Chondrocyte (in vitro differentiated cells): ENCODE measurements around the gene ASPN. TPM values are rescaled to one million over a fixed set of nuclear protein-coding genes. Genes with fewer than 3 reads are reported as not detected.
A peak's percentile ranks its signal among the peaks of the same experiment; 100 is the strongest.

Source experiments
- DNase-seq: peaks from one replicate; pipeline ENCODE4 v3.0.0; 2021; ENCODE audit warnings: mixed read lengths, low spot score
- H3K27ac Mint-ChIP-seq: one replicate; pipeline ENCODE4 v1.8.0; 2021; ENCODE audit warnings: mild to moderate bottlenecking, moderate library complexity, mixed read lengths; ENCODE audit not compliant: unreplicated experiment
- H3K27me3 Mint-ChIP-seq: 2 replicates; pipeline ENCODE4 v1.8.0; 2021; ENCODE audit warnings: low read depth, mixed read lengths
- H3K36me3 Mint-ChIP-seq: 2 replicates; pipeline ENCODE4 v1.8.0; 2021; ENCODE audit warnings: low read depth, mixed read lengths
- H3K4me1 Mint-ChIP-seq: 2 replicates; pipeline ENCODE4 v1.8.0; 2021; ENCODE audit warnings: low read depth, mild to moderate bottlenecking, mixed read lengths
- H3K4me3 Mint-ChIP-seq: one replicate; pipeline ENCODE4 v1.8.0; 2021; ENCODE audit warnings: mild to moderate bottlenecking, moderate library complexity, mixed read lengths; ENCODE audit not compliant: unreplicated experiment
- H3K9me3 Mint-ChIP-seq: 2 replicates; pipeline ENCODE4 v1.8.0; 2021; ENCODE audit warnings: low read depth, mixed read lengths
- total RNA-seq: library from RNA; stranded (reverse); gene quantifications from 3 replicates; pipeline ENCODE4 v1.2.1, GENCODE V29; 2021
- TF ChIP-seq, protein P1 (sequence below): fragments of 200-600 bp; sonication (generic); IDR thresholded peaks from 2 replicates; pipeline ENCODE4 v1.5.0; 2021; ENCODE audit warnings: antibody characterized with exemption, mild to moderate bottlenecking, moderate library complexity

The ASPN gene
- total RNA-seq, 1 donor from 2014 or later: 385 TPM

- Mint-ChIP-seq H3K4me3 (no peak overlapping the region), H3K27ac (no peak overlapping the region), H3K4me1 (peaks cover 16% of the 10 kb centered on the region), H3K27me3 (no peaks in the 10 kb centered on the region), H3K36me3 (no peaks in the 10 kb centered on the region), H3K9me3 (no peaks in the 10 kb centered on the region)
- no peak for DNase-seq
- TF ChIP-seq, protein P1, sequence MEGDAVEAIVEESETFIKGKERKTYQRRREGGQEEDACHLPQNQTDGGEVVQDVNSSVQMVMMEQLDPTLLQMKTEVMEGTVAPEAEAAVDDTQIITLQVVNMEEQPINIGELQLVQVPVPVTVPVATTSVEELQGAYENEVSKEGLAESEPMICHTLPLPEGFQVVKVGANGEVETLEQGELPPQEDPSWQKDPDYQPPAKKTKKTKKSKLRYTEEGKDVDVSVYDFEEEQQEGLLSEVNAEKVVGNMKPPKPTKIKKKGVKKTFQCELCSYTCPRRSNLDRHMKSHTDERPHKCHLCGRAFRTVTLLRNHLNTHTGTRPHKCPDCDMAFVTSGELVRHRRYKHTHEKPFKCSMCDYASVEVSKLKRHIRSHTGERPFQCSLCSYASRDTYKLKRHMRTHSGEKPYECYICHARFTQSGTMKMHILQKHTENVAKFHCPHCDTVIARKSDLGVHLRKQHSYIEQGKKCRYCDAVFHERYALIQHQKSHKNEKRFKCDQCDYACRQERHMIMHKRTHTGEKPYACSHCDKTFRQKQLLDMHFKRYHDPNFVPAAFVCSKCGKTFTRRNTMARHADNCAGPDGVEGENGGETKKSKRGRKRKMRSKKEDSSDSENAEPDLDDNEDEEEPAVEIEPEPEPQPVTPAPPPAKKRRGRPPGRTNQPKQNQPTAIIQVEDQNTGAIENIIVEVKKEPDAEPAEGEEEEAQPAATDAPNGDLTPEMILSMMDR: no peak
Measured at GRCh38 chr9:92444841-92445240, 37.5 kb downstream of the ASPN start.

DNA sequence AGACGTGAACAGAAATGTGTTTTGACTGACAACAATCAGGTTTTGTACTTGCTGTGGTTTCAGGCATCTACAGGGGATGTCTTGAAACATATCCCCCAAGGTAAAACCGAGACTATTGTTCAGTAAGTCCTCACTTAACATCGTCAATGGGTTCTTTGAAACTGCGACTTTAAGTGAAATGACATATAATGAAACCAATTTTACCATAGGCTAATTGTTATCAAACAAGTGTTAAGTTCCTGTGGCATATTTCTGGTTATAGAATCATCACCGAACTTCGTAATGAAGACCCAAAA lies 41.6 kb downstream of the ASPN start:
- no peak for DNase-seq
- Mint-ChIP-seq H3K27me3 (no peaks in the 10 kb centered on the region), H3K27ac (peak overlapping the region; percentile 38), H3K36me3 (peaks cover 4% of the 10 kb centered on the region), H3K9me3 (peaks cover 5% of the 10 kb centered on the region), H3K4me3 (no peak overlapping the region), H3K4me1 (peaks cover 28% of the 10 kb centered on the region)
- TF ChIP-seq, protein P1: no peak

GRCh38 chr9:92439921-92440750 lies 42.2 kb downstream of the ASPN start:
- Mint-ChIP-seq H3K36me3 (peaks cover 4% of the 10 kb centered on the region), H3K4me3 (no peak overlapping the region), H3K27me3 (no peaks in the 10 kb centered on the region), H3K9me3 (peaks cover 9% of the 10 kb centered on the region), H3K27ac (peak overlapping the region; percentile 83), H3K4me1 (peaks cover 32% of the 10 kb centered on the region)
- TF ChIP-seq, protein P1: no peak
- no peak for DNase-seq

DNA sequence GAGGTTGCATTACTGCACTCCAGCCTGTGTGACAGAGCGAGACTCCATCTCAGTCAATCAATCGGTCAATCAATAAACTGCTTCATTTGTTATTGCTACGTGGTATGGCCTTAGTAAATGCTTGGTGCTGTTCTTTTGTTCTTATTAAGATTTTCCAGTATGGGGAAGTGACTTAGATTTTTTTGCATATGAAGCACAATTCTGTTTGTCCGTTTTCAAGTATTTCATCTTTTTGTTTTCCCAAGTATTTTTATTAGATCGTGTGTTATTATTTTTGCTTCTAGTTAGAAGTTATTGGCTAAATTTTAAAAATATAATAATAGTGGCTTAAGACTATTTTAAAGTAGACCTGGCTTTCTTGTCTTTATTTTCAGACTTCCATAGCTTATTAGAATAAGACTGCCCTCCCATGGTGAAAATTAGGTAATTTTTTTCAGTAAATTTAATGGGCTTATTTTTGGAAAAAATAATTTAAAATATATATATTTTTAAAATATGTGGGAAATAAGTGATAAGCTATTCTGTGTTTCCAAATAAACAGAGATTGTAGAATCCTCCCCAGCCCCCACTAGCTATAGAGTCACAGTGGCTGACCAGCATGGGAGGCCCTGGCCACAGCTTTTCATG lies 43.3 kb downstream of the ASPN start:
- Mint-ChIP-seq H3K9me3 (peaks cover 9% of the 10 kb centered on the region), H3K4me3 (no peak overlapping the region), H3K4me1 (peaks cover 32% of the 10 kb centered on the region), H3K27ac (peak overlapping the region; percentile 83), H3K27me3 (no peaks in the 10 kb centered on the region), H3K36me3 (peaks cover 6% of the 10 kb centered on the region)
- TF ChIP-seq, protein P1: peak; percentile 86
- DNase-seq: no peak

DNA sequence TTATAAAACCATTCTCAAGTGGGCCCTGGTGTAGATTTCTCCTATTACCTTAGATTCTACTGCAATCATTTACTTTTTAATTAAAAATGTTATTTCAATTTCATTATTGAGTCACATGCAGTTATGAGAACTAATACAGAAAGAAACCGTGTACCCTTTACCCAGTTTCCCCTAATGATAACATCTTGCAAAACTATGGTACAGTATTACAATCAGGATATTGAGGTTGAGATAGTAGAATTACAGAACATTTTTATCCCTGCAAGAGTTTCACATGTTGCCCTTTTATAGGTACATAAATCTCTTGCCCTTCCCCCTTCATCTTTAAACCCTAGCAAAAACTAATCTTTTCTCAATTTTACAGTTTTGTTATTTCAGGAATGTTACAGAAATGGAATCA lies 47.0 kb downstream of the ASPN start:
- Mint-ChIP-seq H3K36me3 (peaks cover 7% of the 10 kb centered on the region), H3K9me3 (peaks cover 9% of the 10 kb centered on the region), H3K4me3 (no peak overlapping the region), H3K4me1 (peaks cover 28% of the 10 kb centered on the region), H3K27me3 (no peaks in the 10 kb centered on the region), H3K27ac (no peak overlapping the region)
- TF ChIP-seq, protein P1: no peak
- DNase-seq: no peak
